Measurements from ENCODE around the gene PBRM1. TPM values are rescaled to one million over a fixed set of nuclear protein-coding genes. Genes with fewer than 3 reads are reported as not detected.

PBRM1 gene
- total and polyA plus RNA-seq, 2 donors (not counting 1 experiment from before 2014, with no cell fraction given) = 16.8 to 85.9 TPM

DNA sequence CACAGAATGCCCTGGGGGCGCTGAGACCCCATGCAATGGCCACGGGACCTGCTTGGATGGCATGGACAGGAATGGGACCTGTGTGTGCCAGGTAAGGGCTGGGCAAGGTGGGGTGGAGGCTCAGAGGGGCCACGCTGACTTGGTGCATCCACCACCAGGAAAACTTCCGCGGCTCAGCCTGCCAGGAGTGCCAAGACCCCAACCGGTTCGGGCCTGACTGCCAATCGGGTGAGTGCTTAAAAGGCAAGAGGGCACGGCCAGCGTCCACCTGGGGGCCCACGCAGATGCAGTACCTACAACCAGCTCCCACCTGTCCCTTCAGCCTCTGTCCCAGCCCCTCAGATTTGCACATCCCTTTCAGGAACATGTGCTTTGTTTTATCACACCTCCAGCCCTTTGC, 183.7 kb downstream of the PBRM1 start:
- no peak overlapping the region for H3K9ac ChIP-seq (ENCODE audit: low read length)
- 91% methylated on average over 11 of the region's 11 CpGs for WGBS (ENCODE audit: insufficient coverage)
- no peak overlapping the region for H2AFZ ChIP-seq (ENCODE audit: insufficient read depth, low read depth, low read length, poor library complexity, severe bottlenecking)
- Mint-ChIP-seq H3K27me3 (no peaks in the 10 kb centered on the region), H3K4me1 (peaks cover 17% of the 10 kb centered on the region), H3K27ac (no peak overlapping the region), H3K9me3 (ENCODE audit: insufficient read depth) (no peaks in the 10 kb centered on the region), H3K4me3 (no peak overlapping the region)
- ChIA-PET CTCF (no interaction called here), POLR2A (no interaction called here)
- H3K27ac ChIP-seq (ENCODE audit: low read length in 2 of 2) = no peak overlapping the region
- no peaks in the 10 kb centered on the region for H4K20me1 ChIP-seq (ENCODE audit: control insufficient read depth, insufficient read depth, low read length, poor library complexity, severe bottlenecking)
- no peaks in the 10 kb centered on the region for H3K36me3 ChIP-seq (replicated peaks in 1 of 2; ENCODE audit: control extremely low read depth in 1 of 2, control insufficient read depth in 1 of 2, extremely low read depth in 1 of 2, insufficient read depth in 2 of 2, low read length in 1 of 2)
- H3K4me1 ChIP-seq (ENCODE audit: control insufficient read depth in 2 of 2, insufficient read depth in 2 of 2, low read length in 2 of 2) = peaks cover 11 to 17% of the 10 kb centered on the region in 2 donors
- H3K79me2 ChIP-seq (ENCODE audit: control insufficient read depth, insufficient read depth, low read length) = no peaks in the 10 kb centered on the region
- no peak for ATAC-seq (ENCODE audit: low read depth)
- no peak overlapping the region for H3K4me2 ChIP-seq (replicated peaks; ENCODE audit: low read depth, low read length, poor library complexity, severe bottlenecking)
- TF ChIP-seq EZH2 (IDR thresholded peaks at IDR 0.05; ENCODE audit: borderline replicate concordance, insufficient read depth, low read depth, low read length, poor library complexity, severe bottlenecking) (no peak), CTCF (IDR thresholded peaks at IDR 0.05) (no peak)
- no peak for DNase-seq
- H3K9me3 ChIP-seq (ENCODE audit: control extremely low read depth in 1 of 3, control insufficient read depth in 2 of 3, insufficient read depth in 1 of 3, low read length in 2 of 3) = no peaks in the 10 kb centered on the region
- no peak overlapping the region for H3K4me3 ChIP-seq (ENCODE audit: control extremely low read depth in 1 of 5, extremely low read depth in 1 of 5, insufficient read depth in 1 of 5, low read depth in 2 of 5, low read length in 4 of 5)
- intact Hi-C loops (cut with micrococcal nuclease) = no loop called here
- H3K27me3 ChIP-seq (replicated peaks in 1 of 4; ENCODE audit: control extremely low read depth in 1 of 4, control insufficient read depth in 3 of 4, insufficient read depth in 4 of 4, low read length in 3 of 4) = no peaks in the 10 kb centered on the region

DNA sequence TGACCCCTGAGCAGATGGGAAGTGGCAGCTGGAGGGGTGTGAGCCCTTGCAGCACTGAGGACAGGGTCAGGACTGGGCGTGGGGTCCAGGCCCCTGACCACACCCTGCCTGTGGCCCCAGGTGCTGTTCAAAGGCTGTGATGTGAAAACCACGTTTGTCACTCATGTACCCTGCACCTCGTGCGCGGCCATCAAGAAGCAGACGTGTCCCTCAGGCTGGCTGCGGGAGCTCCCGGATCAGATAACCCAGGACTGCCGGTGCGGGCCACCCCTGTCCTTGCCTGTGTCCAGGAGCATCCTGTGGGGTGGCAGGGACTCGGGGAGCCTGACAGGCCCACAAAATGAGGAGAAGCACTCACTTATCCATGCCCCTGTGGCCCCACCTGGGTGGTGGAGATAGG, 184.7 kb downstream of the PBRM1 start:
- no peaks in the 10 kb centered on the region for H3K79me2 ChIP-seq (ENCODE audit: control insufficient read depth, insufficient read depth, low read length)
- peaks cover 17% of the 10 kb centered on the region for H3K4me1 Mint-ChIP-seq
- H3K27ac Mint-ChIP-seq = no peak overlapping the region
- TF ChIP-seq EZH2 (IDR thresholded peaks at IDR 0.05; ENCODE audit: borderline replicate concordance, insufficient read depth, low read depth, low read length, poor library complexity, severe bottlenecking) = no peak
- no peaks in the 10 kb centered on the region for H4K20me1 ChIP-seq (ENCODE audit: control insufficient read depth, insufficient read depth, low read length, poor library complexity, severe bottlenecking)
- H3K27me3 ChIP-seq (replicated peaks in 1 of 4; ENCODE audit: control extremely low read depth in 1 of 4, control insufficient read depth in 3 of 4, insufficient read depth in 4 of 4, low read length in 3 of 4) = no peaks in the 10 kb centered on the region
- H3K9ac ChIP-seq (ENCODE audit: low read length) = no peak overlapping the region
- intact Hi-C loops (cut with micrococcal nuclease) = no loop called here
- ChIA-PET POLR2A (no interaction called here), CTCF (no interaction called here)
- H3K4me1 ChIP-seq (ENCODE audit: control insufficient read depth in 2 of 2, insufficient read depth in 2 of 2, low read length in 2 of 2) = peaks cover 11 to 17% of the 10 kb centered on the region in 2 donors
- WGBS (ENCODE audit: insufficient coverage) = 81% methylated on average over 8 of the region's 11 CpGs
- H3K27ac ChIP-seq (ENCODE audit: low read length in 2 of 2) = no peak overlapping the region
- no peaks in the 10 kb centered on the region for H3K9me3 ChIP-seq (ENCODE audit: control extremely low read depth in 1 of 3, control insufficient read depth in 2 of 3, insufficient read depth in 1 of 3, low read length in 2 of 3)
- no peaks in the 10 kb centered on the region for H3K36me3 ChIP-seq (replicated peaks in 1 of 2; ENCODE audit: control extremely low read depth in 1 of 2, control insufficient read depth in 1 of 2, extremely low read depth in 1 of 2, insufficient read depth in 2 of 2, low read length in 1 of 2)
- H3K4me2 ChIP-seq (replicated peaks; ENCODE audit: low read depth, low read length, poor library complexity, severe bottlenecking) = no peak overlapping the region
- H3K27me3 Mint-ChIP-seq = no peaks in the 10 kb centered on the region
- no peak overlapping the region for H3K4me3 Mint-ChIP-seq
- DNase-seq = no peak
- H3K9me3 Mint-ChIP-seq (ENCODE audit: insufficient read depth) = no peaks in the 10 kb centered on the region
- no peak for ATAC-seq (ENCODE audit: low read depth)
- H3K4me3 ChIP-seq (ENCODE audit: control extremely low read depth in 1 of 5, extremely low read depth in 1 of 5, insufficient read depth in 1 of 5, low read depth in 2 of 5, low read length in 4 of 5) = no peak overlapping the region
- no peak overlapping the region for H2AFZ ChIP-seq (ENCODE audit: insufficient read depth, low read depth, low read length, poor library complexity, severe bottlenecking)
